ENCODE data around the gene ANXA3. TPM values are rescaled to one million over a fixed set of nuclear protein-coding genes. Genes with fewer than 3 reads are reported as not detected.

ANXA3 gene
- polyA plus RNA-seq, 1 donor from 2014 or later = 0.27 TPM

DNA sequence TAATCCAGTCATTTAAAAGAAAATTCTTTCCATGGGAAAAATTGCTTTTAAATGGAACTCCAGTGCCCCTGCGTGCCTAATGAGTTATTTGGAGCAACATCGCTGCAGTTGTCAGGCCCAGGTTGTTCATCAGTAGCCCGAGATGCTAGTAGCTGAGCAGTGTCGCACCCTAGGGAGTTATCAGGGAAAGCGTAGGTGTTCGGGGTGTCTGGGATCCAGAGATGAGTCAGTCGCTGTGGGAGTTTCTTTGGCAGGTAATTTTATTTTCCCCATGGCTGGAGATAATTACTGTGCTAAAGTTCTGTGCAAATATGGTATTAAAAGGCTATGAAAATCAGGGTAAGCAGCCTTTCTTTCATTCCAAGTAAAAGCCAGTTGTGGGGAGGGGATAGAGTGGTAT, 49.4 kb downstream of the ANXA3 start:
- H4K20me1 ChIP-seq (ENCODE audit: insufficient read depth) = no peaks in the 10 kb centered on the region
- H3K9me3 ChIP-seq (ENCODE audit: low read length) = no peaks in the 10 kb centered on the region
- no peaks in the 10 kb centered on the region for H3F3A ChIP-seq (ENCODE audit: insufficient read depth, low read length, poor library complexity, severe bottlenecking)
- no peak overlapping the region for H3K4me3 ChIP-seq (ENCODE audit: low read length)
- no peak overlapping the region for H3K27ac ChIP-seq (ENCODE audit: low read length)
- H3K4me2 ChIP-seq (ENCODE audit: low read length) = no peak overlapping the region
- H3K79me2 ChIP-seq (replicated peaks; ENCODE audit: insufficient read depth, low read length) = no peaks in the 10 kb centered on the region
- no peak overlapping the region for H3K9ac ChIP-seq (ENCODE audit: low read length)
- H3K27me3 ChIP-seq (ENCODE audit: insufficient read depth, low read depth, low read length) = no peaks in the 10 kb centered on the region
- H3K9me2 ChIP-seq (ENCODE audit: insufficient read depth, low read length) = no peaks in the 10 kb centered on the region
- H3K36me3 ChIP-seq (ENCODE audit: insufficient read depth, low read length) = no peaks in the 10 kb centered on the region
- no peak overlapping the region for H2AFZ ChIP-seq (ENCODE audit: low read depth, low read length)
- no peak for TF ChIP-seq POLR2AphosphoS5 (IDR thresholded peaks at IDR 0.05)
- TF ChIP-seq, protein P1, sequence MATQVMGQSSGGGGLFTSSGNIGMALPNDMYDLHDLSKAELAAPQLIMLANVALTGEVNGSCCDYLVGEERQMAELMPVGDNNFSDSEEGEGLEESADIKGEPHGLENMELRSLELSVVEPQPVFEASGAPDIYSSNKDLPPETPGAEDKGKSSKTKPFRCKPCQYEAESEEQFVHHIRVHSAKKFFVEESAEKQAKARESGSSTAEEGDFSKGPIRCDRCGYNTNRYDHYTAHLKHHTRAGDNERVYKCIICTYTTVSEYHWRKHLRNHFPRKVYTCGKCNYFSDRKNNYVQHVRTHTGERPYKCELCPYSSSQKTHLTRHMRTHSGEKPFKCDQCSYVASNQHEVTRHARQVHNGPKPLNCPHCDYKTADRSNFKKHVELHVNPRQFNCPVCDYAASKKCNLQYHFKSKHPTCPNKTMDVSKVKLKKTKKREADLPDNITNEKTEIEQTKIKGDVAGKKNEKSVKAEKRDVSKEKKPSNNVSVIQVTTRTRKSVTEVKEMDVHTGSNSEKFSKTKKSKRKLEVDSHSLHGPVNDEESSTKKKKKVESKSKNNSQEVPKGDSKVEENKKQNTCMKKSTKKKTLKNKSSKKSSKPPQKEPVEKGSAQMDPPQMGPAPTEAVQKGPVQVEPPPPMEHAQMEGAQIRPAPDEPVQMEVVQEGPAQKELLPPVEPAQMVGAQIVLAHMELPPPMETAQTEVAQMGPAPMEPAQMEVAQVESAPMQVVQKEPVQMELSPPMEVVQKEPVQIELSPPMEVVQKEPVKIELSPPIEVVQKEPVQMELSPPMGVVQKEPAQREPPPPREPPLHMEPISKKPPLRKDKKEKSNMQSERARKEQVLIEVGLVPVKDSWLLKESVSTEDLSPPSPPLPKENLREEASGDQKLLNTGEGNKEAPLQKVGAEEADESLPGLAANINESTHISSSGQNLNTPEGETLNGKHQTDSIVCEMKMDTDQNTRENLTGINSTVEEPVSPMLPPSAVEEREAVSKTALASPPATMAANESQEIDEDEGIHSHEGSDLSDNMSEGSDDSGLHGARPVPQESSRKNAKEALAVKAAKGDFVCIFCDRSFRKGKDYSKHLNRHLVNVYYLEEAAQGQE (IDR thresholded peaks at IDR 0.05; ENCODE audit: borderline replicate concordance) = no peak
- TF ChIP-seq RAD21 (conservative IDR thresholded peaks at IDR 0.05) = no peak
- TF ChIP-seq SMC3 (conservative IDR thresholded peaks at IDR 0.05; ENCODE audit: poor library complexity) = no peak
- TF ChIP-seq, protein P2, sequence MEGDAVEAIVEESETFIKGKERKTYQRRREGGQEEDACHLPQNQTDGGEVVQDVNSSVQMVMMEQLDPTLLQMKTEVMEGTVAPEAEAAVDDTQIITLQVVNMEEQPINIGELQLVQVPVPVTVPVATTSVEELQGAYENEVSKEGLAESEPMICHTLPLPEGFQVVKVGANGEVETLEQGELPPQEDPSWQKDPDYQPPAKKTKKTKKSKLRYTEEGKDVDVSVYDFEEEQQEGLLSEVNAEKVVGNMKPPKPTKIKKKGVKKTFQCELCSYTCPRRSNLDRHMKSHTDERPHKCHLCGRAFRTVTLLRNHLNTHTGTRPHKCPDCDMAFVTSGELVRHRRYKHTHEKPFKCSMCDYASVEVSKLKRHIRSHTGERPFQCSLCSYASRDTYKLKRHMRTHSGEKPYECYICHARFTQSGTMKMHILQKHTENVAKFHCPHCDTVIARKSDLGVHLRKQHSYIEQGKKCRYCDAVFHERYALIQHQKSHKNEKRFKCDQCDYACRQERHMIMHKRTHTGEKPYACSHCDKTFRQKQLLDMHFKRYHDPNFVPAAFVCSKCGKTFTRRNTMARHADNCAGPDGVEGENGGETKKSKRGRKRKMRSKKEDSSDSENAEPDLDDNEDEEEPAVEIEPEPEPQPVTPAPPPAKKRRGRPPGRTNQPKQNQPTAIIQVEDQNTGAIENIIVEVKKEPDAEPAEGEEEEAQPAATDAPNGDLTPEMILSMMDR (IDR thresholded peaks at IDR 0.05; ENCODE audit: poor library complexity, severe bottlenecking) = no peak
- TF ChIP-seq MXI1 (conservative IDR thresholded peaks at IDR 0.05; ENCODE audit: poor library complexity, severe bottlenecking) = no peak

DNA sequence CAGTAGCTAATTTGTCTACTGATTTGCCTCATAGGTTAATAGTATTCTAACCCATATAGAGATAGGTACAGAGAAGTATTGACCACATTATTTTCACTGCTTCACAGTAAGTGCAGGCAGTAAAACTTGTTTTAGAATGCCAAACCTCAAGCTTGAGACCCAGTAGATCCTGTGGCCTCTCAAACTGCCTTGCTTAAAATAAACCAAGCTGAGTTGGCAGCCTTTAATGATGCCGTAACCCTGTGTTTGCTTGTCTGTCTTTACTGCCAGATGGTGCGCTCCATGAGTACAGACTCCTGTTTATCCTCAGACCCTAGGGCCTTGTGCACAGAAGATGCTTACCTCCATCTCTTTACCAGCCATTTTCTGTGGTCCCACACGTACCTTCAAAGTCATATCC, 50.8 kb downstream of the ANXA3 start:
- TF ChIP-seq MXI1 (conservative IDR thresholded peaks at IDR 0.05; ENCODE audit: poor library complexity, severe bottlenecking) (no peak), EP300 (conservative IDR thresholded peaks at IDR 0.05; ENCODE audit: poor library complexity, severe bottlenecking) (no peak), SMC3 (conservative IDR thresholded peaks at IDR 0.05; ENCODE audit: poor library complexity) (no peak), EZH2 (IDR thresholded peaks at IDR 0.05; ENCODE audit: borderline replicate concordance, insufficient read depth, low read length, poor library complexity, severe bottlenecking) (no peak), TAF1 (IDR thresholded peaks at IDR 0.05; ENCODE audit: low read depth) (no peak), RAD21 (conservative IDR thresholded peaks at IDR 0.05) (no peak), POLR2AphosphoS5 (IDR thresholded peaks at IDR 0.05) (no peak)
- TF ChIP-seq, protein P1 (IDR thresholded peaks at IDR 0.05; ENCODE audit: borderline replicate concordance) = no peak
- TF ChIP-seq, protein P2 (IDR thresholded peaks at IDR 0.05; ENCODE audit: poor library complexity, severe bottlenecking) = no peak
- Histone ChIP-seq H4K20me1 (ENCODE audit: insufficient read depth) (no peaks in the 10 kb centered on the region), H3K9me3 (ENCODE audit: low read length) (no peaks in the 10 kb centered on the region), H3K4me2 (ENCODE audit: low read length) (no peak overlapping the region), H3K27ac (ENCODE audit: low read length) (no peak overlapping the region), H3K9ac (ENCODE audit: low read length) (no peak overlapping the region), H3K79me2 (replicated peaks; ENCODE audit: insufficient read depth, low read length) (no peaks in the 10 kb centered on the region), H3F3A (ENCODE audit: insufficient read depth, low read length, poor library complexity, severe bottlenecking) (no peaks in the 10 kb centered on the region), H3K36me3 (ENCODE audit: insufficient read depth, low read length) (no peaks in the 10 kb centered on the region), H3K9me2 (ENCODE audit: insufficient read depth, low read length) (no peaks in the 10 kb centered on the region), H3K4me3 (ENCODE audit: low read length) (no peak overlapping the region), H3K27me3 (ENCODE audit: insufficient read depth, low read depth, low read length) (no peaks in the 10 kb centered on the region), H2AFZ (ENCODE audit: low read depth, low read length) (no peak overlapping the region)

Measured in neural cell (in vitro differentiated cells).